Measurements from ENCODE around the gene FAM184B.

The FAM184B gene

DNA sequence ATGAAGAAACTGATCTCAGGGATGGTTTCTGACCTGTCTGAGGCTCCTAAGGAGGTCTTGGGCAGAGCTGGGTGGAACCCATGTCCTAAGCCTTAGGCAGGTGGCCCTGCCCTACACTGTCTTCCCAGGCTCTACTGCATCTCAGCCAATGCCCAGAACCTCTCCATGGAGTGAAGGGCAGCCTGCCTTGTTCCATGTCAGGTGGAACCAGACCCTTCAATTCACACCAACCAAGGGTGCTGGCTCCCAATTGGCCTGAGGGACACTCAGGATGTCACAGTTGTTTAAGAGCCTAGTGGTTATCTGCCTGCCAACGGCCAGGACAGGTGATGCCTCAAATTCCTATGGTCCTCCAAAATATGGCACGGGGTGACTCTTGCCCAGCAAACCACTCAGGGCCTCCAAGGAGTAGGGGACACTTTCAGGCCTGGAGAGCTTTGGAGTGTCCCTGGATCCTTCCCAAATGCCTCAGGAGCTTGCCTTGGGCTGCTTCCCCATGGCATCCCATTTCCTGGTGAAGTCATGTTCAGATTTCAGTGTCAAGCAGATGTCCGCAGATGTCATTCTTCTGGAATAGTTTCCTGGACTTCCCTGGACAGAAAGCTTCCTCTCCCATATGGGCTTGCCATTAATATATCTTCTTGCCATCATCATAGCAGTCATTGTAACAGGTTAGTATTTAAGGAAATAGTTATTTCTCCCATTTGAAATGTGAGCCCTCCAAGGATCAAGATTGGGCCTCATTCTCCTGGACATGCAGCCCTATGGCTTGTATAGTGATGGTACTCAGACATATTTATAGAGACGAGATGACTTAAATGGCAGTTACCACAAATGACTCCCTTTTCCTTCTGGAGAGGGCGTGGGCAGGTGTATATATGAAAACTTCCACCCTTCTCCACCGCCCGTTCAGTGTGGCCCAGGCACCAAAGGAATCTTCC is 99.9 kb downstream of the FAM184B start:
- Histone ChIP-seq H3K9ac (ENCODE audit: insufficient read length) (no peak overlapping the region), H3K27ac (no peak overlapping the region), H3K4me3 (no peak overlapping the region), H3K36me3 (ENCODE audit: insufficient read depth, low read length) (no peaks in the 10 kb centered on the region), H3K9me3 (ENCODE audit: low read depth, low read length) (no peaks in the 10 kb centered on the region)
- DNase-seq (ENCODE audit: low read depth, low spot score): no peak
- TF ChIP-seq FOXP2 (optimal IDR thresholded peaks at IDR 0.05; ENCODE audit: control extremely low read depth, extremely low read length, insufficient read depth) (no peak), EZH2 (IDR thresholded peaks at IDR 0.05) (no peak), POLR2AphosphoS5 (IDR thresholded peaks at IDR 0.05; ENCODE audit: borderline replicate concordance, low read depth, low read length) (no peak)

DNA sequence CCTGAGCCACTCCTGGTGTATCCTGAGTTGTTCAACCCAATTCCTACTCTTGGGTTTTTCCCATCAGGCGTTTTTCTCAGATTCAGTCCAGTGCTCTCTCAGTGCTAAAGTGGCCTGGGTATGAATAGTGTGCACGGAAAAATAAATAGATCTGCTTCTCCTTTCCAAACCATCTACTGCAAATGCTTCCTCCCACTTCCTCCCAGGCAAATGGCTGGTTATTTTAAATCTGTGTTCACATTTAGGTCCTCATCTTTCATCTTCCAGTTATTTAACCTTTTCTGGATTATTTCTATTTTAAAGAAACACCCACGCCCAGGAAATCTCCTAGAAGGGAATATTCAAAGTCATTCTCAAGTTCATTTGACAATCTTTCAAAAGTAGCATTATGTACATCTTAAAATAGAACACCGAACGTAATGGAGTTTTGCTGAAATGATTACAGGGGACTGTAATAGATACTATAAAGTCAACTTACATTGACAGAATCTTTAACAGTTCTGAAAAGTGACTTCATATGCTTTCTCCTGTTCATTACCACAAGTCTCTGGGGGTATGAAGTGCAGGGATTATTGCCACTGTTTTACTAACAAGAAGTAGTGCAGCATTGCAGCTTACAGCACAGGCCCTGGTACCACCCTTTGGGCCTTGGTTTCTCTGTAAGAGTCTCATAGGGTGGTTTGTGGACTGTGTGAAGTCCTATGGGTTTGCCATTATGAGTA is 100.7 kb downstream of the FAM184B start:
- Histone ChIP-seq H3K4me3 (no peak overlapping the region), H3K9me3 (ENCODE audit: low read depth, low read length) (no peaks in the 10 kb centered on the region), H3K27ac (no peak overlapping the region), H3K9ac (ENCODE audit: insufficient read length) (no peak overlapping the region), H3K36me3 (ENCODE audit: insufficient read depth, low read length) (no peaks in the 10 kb centered on the region)
- TF ChIP-seq POLR2AphosphoS5 (IDR thresholded peaks at IDR 0.05; ENCODE audit: borderline replicate concordance, low read depth, low read length) (no peak), FOXP2 (optimal IDR thresholded peaks at IDR 0.05; ENCODE audit: control extremely low read depth, extremely low read length, insufficient read depth) (no peak), EZH2 (IDR thresholded peaks at IDR 0.05) (no peak)
- no peak for DNase-seq (ENCODE audit: low read depth, low spot score)

DNA sequence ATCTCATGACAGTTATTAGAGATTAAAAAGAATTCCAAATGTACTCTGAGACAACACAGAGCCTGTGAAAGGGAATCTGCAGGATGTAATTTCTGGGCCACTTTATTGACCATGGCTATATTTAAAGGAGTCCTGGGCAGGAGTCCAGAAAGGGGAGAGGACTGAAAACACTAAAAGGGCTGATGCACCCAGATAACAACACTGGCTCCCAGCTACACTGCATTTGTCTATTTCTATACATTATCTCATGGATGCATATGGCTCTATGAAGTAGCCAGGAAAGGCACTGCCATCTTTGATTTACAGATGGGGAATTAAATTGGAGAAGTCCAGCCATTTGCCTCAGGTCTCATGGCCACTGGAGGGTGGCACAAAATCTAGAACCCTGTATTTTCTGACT is 111.0 kb downstream of the FAM184B start:
- Histone ChIP-seq H3K9ac (ENCODE audit: insufficient read length) (no peak overlapping the region), H3K9me3 (ENCODE audit: low read depth, low read length) (no peaks in the 10 kb centered on the region), H3K27ac (no peak overlapping the region), H3K36me3 (ENCODE audit: insufficient read depth, low read length) (no peaks in the 10 kb centered on the region), H3K4me3 (no peak overlapping the region)
- no peak for TF ChIP-seq POLR2AphosphoS5 (IDR thresholded peaks at IDR 0.05; ENCODE audit: borderline replicate concordance, low read depth, low read length)
- TF ChIP-seq EZH2 (IDR thresholded peaks at IDR 0.05): no peak
- TF ChIP-seq FOXP2 (optimal IDR thresholded peaks at IDR 0.05; ENCODE audit: control extremely low read depth, extremely low read length, insufficient read depth): no peak
- no peak for DNase-seq (ENCODE audit: low read depth, low spot score)

DNA sequence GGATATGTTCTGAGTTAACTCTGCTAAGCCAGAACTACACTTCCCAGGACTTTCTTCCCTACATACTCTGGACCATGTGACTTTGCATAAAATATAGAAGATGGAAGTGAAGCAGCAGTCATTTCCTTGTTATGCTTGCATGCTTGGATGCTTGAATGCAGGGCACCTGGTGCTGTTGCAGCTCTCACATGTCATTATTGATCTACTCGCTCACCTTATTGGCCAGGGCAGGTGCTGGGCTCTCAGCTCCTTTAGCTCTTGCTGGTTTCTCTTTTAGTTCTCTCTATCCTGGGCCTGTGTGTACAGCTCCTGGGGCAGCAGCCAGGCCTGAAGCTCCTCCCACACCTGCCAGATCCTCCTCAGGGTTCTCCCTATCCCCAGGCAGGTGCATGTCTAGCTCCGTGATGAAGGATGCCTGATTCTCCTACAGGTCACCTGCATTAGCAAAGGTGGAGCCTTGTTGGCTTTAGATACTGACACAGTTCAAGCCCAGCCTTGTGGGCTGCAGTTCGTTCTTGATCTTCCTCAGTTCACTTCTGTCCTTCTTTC is 113.7 kb downstream of the FAM184B start:
- Histone ChIP-seq H3K36me3 (ENCODE audit: insufficient read depth, low read length) (no peaks in the 10 kb centered on the region), H3K27ac (no peak overlapping the region), H3K9ac (ENCODE audit: insufficient read length) (no peak overlapping the region), H3K9me3 (ENCODE audit: low read depth, low read length) (no peaks in the 10 kb centered on the region), H3K4me3 (no peak overlapping the region)
- DNase-seq (ENCODE audit: low read depth, low spot score): no peak
- TF ChIP-seq FOXP2 (optimal IDR thresholded peaks at IDR 0.05; ENCODE audit: control extremely low read depth, extremely low read length, insufficient read depth): no peak
- TF ChIP-seq EZH2 (IDR thresholded peaks at IDR 0.05): no peak
- TF ChIP-seq POLR2AphosphoS5 (IDR thresholded peaks at IDR 0.05; ENCODE audit: borderline replicate concordance, low read depth, low read length): no peak

DNA sequence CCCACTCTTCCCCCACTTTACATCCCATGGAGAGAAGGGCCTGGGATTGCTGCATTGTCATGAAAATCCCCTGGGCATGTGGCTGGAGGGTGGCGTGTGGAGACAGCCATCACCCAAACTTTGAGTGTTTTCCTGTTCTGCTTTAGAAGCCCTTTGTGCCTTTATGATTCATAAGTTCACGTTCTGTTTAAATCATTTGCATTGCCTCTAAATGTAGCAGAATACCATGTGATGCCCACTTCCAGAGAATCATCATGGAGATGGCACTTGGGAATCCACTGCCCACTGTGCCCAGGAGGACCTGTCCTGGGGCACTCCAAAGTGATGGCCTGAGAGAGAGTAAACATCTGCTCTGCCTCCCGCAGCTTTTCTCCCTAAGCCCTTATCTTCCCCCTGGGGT is 114.2 kb downstream of the FAM184B start:
- Histone ChIP-seq H3K9ac (ENCODE audit: insufficient read length) (no peak overlapping the region), H3K27ac (no peak overlapping the region), H3K36me3 (ENCODE audit: insufficient read depth, low read length) (no peaks in the 10 kb centered on the region), H3K4me3 (no peak overlapping the region), H3K9me3 (ENCODE audit: low read depth, low read length) (no peaks in the 10 kb centered on the region)
- no peak for DNase-seq (ENCODE audit: low read depth, low spot score)
- TF ChIP-seq EZH2 (IDR thresholded peaks at IDR 0.05) (no peak), POLR2AphosphoS5 (IDR thresholded peaks at IDR 0.05; ENCODE audit: borderline replicate concordance, low read depth, low read length) (no peak), FOXP2 (optimal IDR thresholded peaks at IDR 0.05; ENCODE audit: control extremely low read depth, extremely low read length, insufficient read depth) (no peak)

DNA sequence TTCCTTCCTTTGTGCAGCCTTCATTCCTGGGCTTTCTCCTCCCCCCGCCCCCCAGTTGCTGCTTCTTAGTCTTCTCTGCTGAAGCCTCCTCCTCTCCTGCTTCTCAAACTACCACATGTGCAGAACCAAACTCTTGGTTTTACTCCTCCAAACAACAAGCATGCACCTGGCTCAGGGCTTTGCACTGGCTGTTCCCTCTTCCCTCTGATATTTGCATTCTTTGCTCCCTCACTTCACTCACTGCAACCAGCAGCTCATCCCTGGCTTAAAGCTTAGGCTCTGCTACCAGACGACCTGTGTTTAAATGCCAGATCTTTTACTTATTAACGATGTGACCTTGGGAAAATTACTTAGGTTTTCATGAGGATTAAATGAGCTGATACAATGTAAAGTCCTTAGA is 115.6 kb downstream of the FAM184B start:
- TF ChIP-seq FOXP2 (optimal IDR thresholded peaks at IDR 0.05; ENCODE audit: control extremely low read depth, extremely low read length, insufficient read depth) (no peak), EZH2 (IDR thresholded peaks at IDR 0.05) (no peak)
- no peaks in the 10 kb centered on the region for H3K36me3 ChIP-seq (ENCODE audit: insufficient read depth, low read length)
- no peaks in the 10 kb centered on the region for H3K9me3 ChIP-seq (ENCODE audit: low read depth, low read length)
- DNase-seq (ENCODE audit: low read depth, low spot score): no peak
- no peak overlapping the region for H3K4me3 ChIP-seq
- no peak overlapping the region for H3K9ac ChIP-seq (ENCODE audit: insufficient read length)
- H3K27ac ChIP-seq: no peak overlapping the region

DNA sequence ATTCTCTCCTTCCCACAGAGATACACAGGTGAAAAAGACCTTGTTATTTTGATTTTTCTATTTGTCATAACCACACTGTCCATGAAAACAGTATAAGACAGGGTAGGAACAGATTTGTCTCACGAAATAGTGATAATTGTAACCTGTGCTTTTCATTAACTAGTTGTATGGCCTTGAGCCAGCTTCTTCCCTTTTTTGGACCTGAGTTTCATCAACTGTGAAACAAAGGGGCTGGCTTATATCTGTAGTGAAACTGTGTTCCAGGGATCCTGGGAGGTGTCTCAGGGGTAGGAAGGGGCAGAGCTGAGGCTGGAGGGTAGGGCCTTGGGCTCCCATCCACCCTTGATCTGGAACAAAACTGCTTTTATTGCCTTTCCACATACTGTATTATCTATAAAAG is 116.1 kb downstream of the FAM184B start:
- TF ChIP-seq POLR2AphosphoS5 (IDR thresholded peaks at IDR 0.05; ENCODE audit: borderline replicate concordance, low read depth, low read length) (no peak), EZH2 (IDR thresholded peaks at IDR 0.05) (no peak), FOXP2 (optimal IDR thresholded peaks at IDR 0.05; ENCODE audit: control extremely low read depth, extremely low read length, insufficient read depth) (no peak)
- no peak overlapping the region for H3K27ac ChIP-seq
- H3K4me3 ChIP-seq: no peak overlapping the region
- H3K9me3 ChIP-seq (ENCODE audit: low read depth, low read length): no peaks in the 10 kb centered on the region
- DNase-seq (ENCODE audit: low read depth, low spot score): no peak
- no peaks in the 10 kb centered on the region for H3K36me3 ChIP-seq (ENCODE audit: insufficient read depth, low read length)
- no peak overlapping the region for H3K9ac ChIP-seq (ENCODE audit: insufficient read length)

DNA sequence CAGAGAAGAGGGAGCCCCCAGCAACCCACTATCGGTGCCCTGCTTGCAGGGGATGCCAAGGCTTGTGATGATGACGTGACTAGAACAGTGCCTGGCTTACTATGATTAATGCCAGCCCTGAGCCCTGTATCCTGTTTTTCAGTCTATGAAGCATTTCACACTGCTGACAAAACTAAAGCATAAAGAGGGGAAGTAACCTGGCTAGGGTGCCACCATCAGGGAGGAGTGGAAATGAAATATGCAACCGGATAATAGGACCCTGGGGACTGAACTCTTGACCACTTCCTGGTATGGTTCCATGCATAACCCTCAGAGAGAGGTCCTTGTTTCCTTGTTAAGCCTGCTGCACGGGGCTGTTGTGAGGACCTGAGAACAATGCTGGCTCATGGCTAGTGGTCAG is 116.7 kb downstream of the FAM184B start:
- Histone ChIP-seq H3K36me3 (ENCODE audit: insufficient read depth, low read length) (no peaks in the 10 kb centered on the region), H3K27ac (no peak overlapping the region), H3K9ac (ENCODE audit: insufficient read length) (no peak overlapping the region), H3K4me3 (no peak overlapping the region), H3K9me3 (ENCODE audit: low read depth, low read length) (no peaks in the 10 kb centered on the region)
- DNase-seq (ENCODE audit: low read depth, low spot score): no peak
- TF ChIP-seq EZH2 (IDR thresholded peaks at IDR 0.05) (no peak), FOXP2 (optimal IDR thresholded peaks at IDR 0.05; ENCODE audit: control extremely low read depth, extremely low read length, insufficient read depth) (no peak)

Measured in SK-N-MC (cell line).